ENCODE data around the gene CENPO.

CENPO gene

GRCh38 chr2:24831221-24832072 is 38.2 kb downstream of the CENPO start:
- ChIA-PET CTCF (interaction anchor here (1.2 to 8.6 kb wide), 3 partner anchors 10 to 423 kb away, joined by 3 to 92 read pairs (median 4); no protein-coding TSS in a partner anchor), POLR2A (interaction anchor here (0.6 kb wide), 1 partner anchor 337 kb away, joined by 3 read pairs; the partner anchor contains the start of gene POMC)
- no peak overlapping the region for H3K4me3 ChIP-seq (ENCODE audit: control insufficient read depth in 1 of 7, extremely low read depth in 1 of 7, insufficient read depth in 4 of 7, low read depth in 2 of 7, low read length in 6 of 7)
- no peaks in the 10 kb centered on the region for H3K9me3 ChIP-seq (ENCODE audit: control extremely low read depth in 1 of 5, control insufficient read depth in 4 of 5, insufficient read depth in 2 of 5, low read depth in 1 of 5, low read length in 4 of 5)
- peaks cover 0 to 3% (median under 1%) of the 10 kb centered on the region in 4 experiments for H3K4me1 ChIP-seq (ENCODE audit: control extremely low read depth in 1 of 4, control insufficient read depth in 4 of 4, insufficient read depth in 4 of 4, low read length in 3 of 4)
- no peaks in the 10 kb centered on the region for H3K27me3 ChIP-seq (replicated peaks in 2 of 5; ENCODE audit: control insufficient read depth in 4 of 5, insufficient read depth in 5 of 5, low read length in 4 of 5)
- WGBS (ENCODE audit: insufficient coverage) = 100% methylated on average over 3 of the region's 18 CpGs
- peaks cover 4 to 54% (median 43%) of the 10 kb centered on the region in 4 experiments for H3K36me3 ChIP-seq (ENCODE audit: control insufficient read depth in 4 of 4, insufficient read depth in 4 of 4, low read length in 3 of 4)
- no peak for DNase-seq
- H3K27ac ChIP-seq (ENCODE audit: insufficient read depth in 1 of 2, low read depth in 1 of 2, low read length in 2 of 2, poor library complexity in 1 of 2, severe bottlenecking in 2 of 2) = no peak overlapping the region

GRCh38 chr2:24832073-24832461 is 38.8 kb downstream of the CENPO start:
- no peaks in the 10 kb centered on the region for H3K27me3 ChIP-seq (replicated peaks in 2 of 5; ENCODE audit: control insufficient read depth in 4 of 5, insufficient read depth in 5 of 5, low read length in 4 of 5)
- no peak overlapping the region for H3K27ac ChIP-seq (ENCODE audit: insufficient read depth in 1 of 2, low read depth in 1 of 2, low read length in 2 of 2, poor library complexity in 1 of 2, severe bottlenecking in 2 of 2)
- CTCF ChIA-PET = interaction anchor here (1.6 to 8.6 kb wide), 2 partner anchors 410 to 423 kb away, joined by 3 to 92 read pairs; no protein-coding TSS in a partner anchor

DNA sequence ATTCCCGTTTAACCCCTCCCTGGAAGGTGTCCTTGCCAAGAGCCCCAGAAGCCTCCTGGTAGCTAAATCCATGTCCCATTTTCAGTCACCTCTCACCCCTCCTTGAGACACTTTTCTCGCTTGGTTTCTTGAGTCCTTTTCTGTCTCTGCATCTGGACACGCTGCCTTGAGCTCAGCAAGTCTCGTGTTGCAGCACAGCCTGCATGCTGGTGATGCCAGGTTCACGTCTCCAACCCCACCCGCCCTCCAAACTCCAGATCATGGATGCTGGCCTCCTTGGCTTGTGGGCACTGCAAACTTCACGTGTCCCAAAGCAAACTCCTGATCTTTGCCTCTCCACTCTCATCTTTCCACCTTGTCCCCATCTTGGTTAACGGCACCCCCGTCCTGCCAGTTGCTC is 39.3 kb downstream of the CENPO start:
- WGBS (ENCODE audit: insufficient coverage) = 86% methylated on average over 9 of the region's 9 CpGs
- CTCF ChIA-PET = interaction anchor here (1.6 kb wide), 1 partner anchor 410 kb away, joined by 3 read pairs; no protein-coding TSS in a partner anchor
- POLR2A ChIA-PET = no interaction called here
- no peak for DNase-seq
- no peaks in the 10 kb centered on the region for H3K27me3 ChIP-seq (replicated peaks in 2 of 5; ENCODE audit: control insufficient read depth in 4 of 5, insufficient read depth in 5 of 5, low read length in 4 of 5)
- H3K4me1 ChIP-seq (ENCODE audit: control extremely low read depth in 1 of 4, control insufficient read depth in 4 of 4, insufficient read depth in 4 of 4, low read length in 3 of 4) = peaks cover 0 to under 1% (median 0%) of the 10 kb centered on the region in 4 experiments
- H3K9me3 ChIP-seq (ENCODE audit: control extremely low read depth in 1 of 5, control insufficient read depth in 4 of 5, insufficient read depth in 2 of 5, low read depth in 1 of 5, low read length in 4 of 5) = no peaks in the 10 kb centered on the region
- no peak overlapping the region for H3K4me3 ChIP-seq (ENCODE audit: control insufficient read depth in 1 of 7, extremely low read depth in 1 of 7, insufficient read depth in 4 of 7, low read depth in 2 of 7, low read length in 6 of 7)
- peaks cover 7 to 63% (median 46%) of the 10 kb centered on the region in 4 experiments for H3K36me3 ChIP-seq (ENCODE audit: control insufficient read depth in 4 of 4, insufficient read depth in 4 of 4, low read length in 3 of 4)
- no peak overlapping the region for H3K27ac ChIP-seq (ENCODE audit: insufficient read depth in 1 of 2, low read depth in 1 of 2, low read length in 2 of 2, poor library complexity in 1 of 2, severe bottlenecking in 2 of 2)

More at GRCh38 chr2:24832073-24832461, 38.8 kb downstream of the CENPO start:
- Histone ChIP-seq H3K4me3 (ENCODE audit: control insufficient read depth in 1 of 7, extremely low read depth in 1 of 7, insufficient read depth in 4 of 7, low read depth in 2 of 7, low read length in 6 of 7) (no peak overlapping the region), H3K9me3 (ENCODE audit: control extremely low read depth in 1 of 5, control insufficient read depth in 4 of 5, insufficient read depth in 2 of 5, low read depth in 1 of 5, low read length in 4 of 5) (no peaks in the 10 kb centered on the region), H3K4me1 (ENCODE audit: control extremely low read depth in 1 of 4, control insufficient read depth in 4 of 4, insufficient read depth in 4 of 4, low read length in 3 of 4) (peaks cover 0 to 3% (median under 1%) of the 10 kb centered on the region in 4 experiments), H3K36me3 (ENCODE audit: control insufficient read depth in 4 of 4, insufficient read depth in 4 of 4, low read length in 3 of 4) (peaks cover 7 to 58% (median 47%) of the 10 kb centered on the region in 4 experiments)
- no peak for DNase-seq
- 99% methylated on average over 12 of the region's 14 CpGs for WGBS (ENCODE audit: insufficient coverage)
- POLR2A ChIA-PET = no interaction called here

GRCh38 chr2:24832931-24833701 is 39.9 kb downstream of the CENPO start:
- Histone ChIP-seq H3K4me3 (ENCODE audit: control insufficient read depth in 1 of 7, extremely low read depth in 1 of 7, insufficient read depth in 4 of 7, low read depth in 2 of 7, low read length in 6 of 7) (no peak overlapping the region), H3K9me3 (ENCODE audit: control extremely low read depth in 1 of 5, control insufficient read depth in 4 of 5, insufficient read depth in 2 of 5, low read depth in 1 of 5, low read length in 4 of 5) (no peaks in the 10 kb centered on the region), H3K36me3 (ENCODE audit: control insufficient read depth in 4 of 4, insufficient read depth in 4 of 4, low read length in 3 of 4) (peaks cover 7 to 69% (median 45%) of the 10 kb centered on the region in 4 experiments), H3K4me1 (ENCODE audit: control extremely low read depth in 1 of 4, control insufficient read depth in 4 of 4, insufficient read depth in 4 of 4, low read length in 3 of 4) (no peaks in the 10 kb centered on the region), H3K27ac (ENCODE audit: insufficient read depth in 1 of 2, low read depth in 1 of 2, low read length in 2 of 2, poor library complexity in 1 of 2, severe bottlenecking in 2 of 2) (no peak overlapping the region), H3K27me3 (replicated peaks in 2 of 5; ENCODE audit: control insufficient read depth in 4 of 5, insufficient read depth in 5 of 5, low read length in 4 of 5) (no peaks in the 10 kb centered on the region)
- POLR2A ChIA-PET = no interaction called here
- no peak for DNase-seq
- 93% methylated on average over 21 of the region's 22 CpGs for WGBS (ENCODE audit: insufficient coverage)
- CTCF ChIA-PET = interaction anchor here (1.6 kb wide), 1 partner anchor 411 kb away, joined by 3 read pairs; no protein-coding TSS in a partner anchor

- DNase-seq = no peak
- POLR2A ChIA-PET = no interaction called here
- CTCF ChIA-PET = no interaction called here
- Histone ChIP-seq H3K36me3 (ENCODE audit: control insufficient read depth in 4 of 4, insufficient read depth in 4 of 4, low read length in 3 of 4) (peaks cover 7 to 75% (median 45%) of the 10 kb centered on the region in 4 experiments), H3K27ac (ENCODE audit: insufficient read depth in 1 of 2, low read depth in 1 of 2, low read length in 2 of 2, poor library complexity in 1 of 2, severe bottlenecking in 2 of 2) (no peak overlapping the region), H3K9me3 (ENCODE audit: control extremely low read depth in 1 of 5, control insufficient read depth in 4 of 5, insufficient read depth in 2 of 5, low read depth in 1 of 5, low read length in 4 of 5) (no peaks in the 10 kb centered on the region), H3K4me3 (ENCODE audit: control insufficient read depth in 1 of 7, extremely low read depth in 1 of 7, insufficient read depth in 4 of 7, low read depth in 2 of 7, low read length in 6 of 7) (no peak overlapping the region), H3K4me1 (ENCODE audit: control extremely low read depth in 1 of 4, control insufficient read depth in 4 of 4, insufficient read depth in 4 of 4, low read length in 3 of 4) (no peaks in the 10 kb centered on the region), H3K27me3 (replicated peaks in 2 of 5; ENCODE audit: control insufficient read depth in 4 of 5, insufficient read depth in 5 of 5, low read length in 4 of 5) (no peaks in the 10 kb centered on the region)
- 96% methylated on average over 29 of the region's 32 CpGs for WGBS (ENCODE audit: insufficient coverage)
Observed at GRCh38 chr2:24833821-24834732, 40.9 kb downstream of the CENPO start.

- CTCF ChIA-PET = interaction anchor here (0.7 kb wide), 1 partner anchor 10 kb away, joined by 3 read pairs; no protein-coding TSS in a partner anchor
- POLR2A ChIA-PET = interaction anchor here (0.6 kb wide), 1 partner anchor 38 kb away, joined by 3 read pairs; no protein-coding TSS in a partner anchor
- H3K4me3 ChIP-seq (ENCODE audit: control insufficient read depth in 1 of 7, extremely low read depth in 1 of 7, insufficient read depth in 4 of 7, low read depth in 2 of 7, low read length in 6 of 7) = no peak overlapping the region
- no peaks in the 10 kb centered on the region for H3K9me3 ChIP-seq (ENCODE audit: control extremely low read depth in 1 of 5, control insufficient read depth in 4 of 5, insufficient read depth in 2 of 5, low read depth in 1 of 5, low read length in 4 of 5)
- no peaks in the 10 kb centered on the region for H3K4me1 ChIP-seq (ENCODE audit: control extremely low read depth in 1 of 4, control insufficient read depth in 4 of 4, insufficient read depth in 4 of 4, low read length in 3 of 4)
- no peak overlapping the region for H3K27ac ChIP-seq (ENCODE audit: insufficient read depth in 1 of 2, low read depth in 1 of 2, low read length in 2 of 2, poor library complexity in 1 of 2, severe bottlenecking in 2 of 2)
- H3K36me3 ChIP-seq (ENCODE audit: control insufficient read depth in 4 of 4, insufficient read depth in 4 of 4, low read length in 3 of 4) = peaks cover 7 to 80% (median 52%) of the 10 kb centered on the region in 4 experiments
- H3K27me3 ChIP-seq (replicated peaks in 2 of 5; ENCODE audit: control insufficient read depth in 4 of 5, insufficient read depth in 5 of 5, low read length in 4 of 5) = no peaks in the 10 kb centered on the region
- 99% methylated on average over 18 of the region's 20 CpGs for WGBS (ENCODE audit: insufficient coverage)
- DNase-seq = no peak
Observed at GRCh38 chr2:24834733-24835395, 41.6 kb downstream of the CENPO start.

Measured in common myeloid progenitor, CD34-positive (primary cell).